HepG2 (cell line): ENCODE measurements around the gene PTX4. TPM values are rescaled to one million over a fixed set of nuclear protein-coding genes. Genes with fewer than 3 reads are reported as not detected.

ENCODE experiments used
- ATAC-seq: fragments of 200-7000 bp; cut with Tn5 transposase; 3 replicates; pipeline ENCODE4 v1.9.1; 2020; ENCODE audit warnings: mild to moderate bottlenecking, moderate library complexity
- BruUV-seq: library from RNA; stranded (reverse); fragments of 400-500 nt; replicated peaks from 2 replicates; lab custom pipeline; 2021; lab: Mats Ljungman, UMichigan
- CTCF ChIA-PET: fragments of 300-600 bp; formaldehyde crosslinking; extraction: SDS; loops from one replicate; lab custom pipeline; 2021; ENCODE audit warnings: low total read pairs, inconsistent platforms, low intra/inter-chr PET ratio; lab: Yijun Ruan, JAX
- POLR2A ChIA-PET: fragments of 350-600 bp; sonication (Branson Sonifier 250); formaldehyde crosslinking; loops from one replicate; lab custom pipeline; 2020; ENCODE audit warnings: antibody characterized with exemption, inconsistent platforms; lab: Yijun Ruan, JAX
- DNase-seq: peaks from one replicate; pipeline ENCODE4 v3.0.0-alpha.2; 2015; ENCODE audit warnings: low spot score
- FAIRE-seq: peaks from 3 replicates; lab custom pipeline; 2011; peaks lifted over from hg19 to GRCh38; lab: Jason Lieb, UNC
- H2AFZ ChIP-seq: one replicate; pipeline ENCODE4 v1.6.1; 2011; ENCODE audit warnings: low read length, inconsistent platforms
- H3K27ac ChIP-seq: fragments of 300-600 bp; 3 replicates; pipeline ENCODE4 v1.8.0; 2011; ENCODE audit warnings: mixed run types, mild to moderate bottlenecking, mixed read lengths, low read length, inconsistent platforms; ENCODE audit not compliant: insufficient read depth; ENCODE audit errors: extremely low read length
- H3K27me3 ChIP-seq, 2 experiments: fragments of 200-600 bp in 1 of 2; 2 replicates in 1 of 2; 3 replicates in 1 of 2; pipeline versions ENCODE4 v1.6.0 to v1.8.0; 2011; ENCODE audit warnings: low read length in 2 of 2, mild to moderate bottlenecking in 2 of 2, moderate library complexity in 2 of 2, inconsistent platforms in 1 of 2; ENCODE audit not compliant: insufficient read depth in 2 of 2, control insufficient read depth in 1 of 2
- H3K36me3 ChIP-seq, 2 experiments: fragments of 200-600 bp in 1 of 2; replicated peaks in 1 of 2; 2 replicates in 1 of 2; 3 replicates in 1 of 2; pipeline versions ENCODE4 v1.5.1 to v1.8.0; 2011; ENCODE audit warnings: low read length in 2 of 2, inconsistent platforms in 1 of 2; ENCODE audit not compliant: insufficient read depth in 2 of 2, control insufficient read depth in 1 of 2
- H3K4me1 ChIP-seq: 2 replicates; pipeline ENCODE4 v1.5.1; 2012; ENCODE audit warnings: low read length, inconsistent platforms; ENCODE audit not compliant: insufficient read depth
- H3K4me2 ChIP-seq: 2 replicates; pipeline ENCODE4 v1.6.0; 2011; ENCODE audit warnings: low read depth, low read length, inconsistent platforms
- H3K4me3 ChIP-seq, 3 experiments: fragments of 200-600 bp in 1 of 3; sonication (generic), shearing (Covaris generic) in 1 of 3; replicated peaks in 1 of 3; 2 replicates each; pipeline ENCODE4 v1.5.1; 2011 to 2016; ENCODE audit warnings: low read length in 3 of 3, inconsistent platforms in 2 of 3, low read depth in 2 of 3, mild to moderate bottlenecking in 2 of 3, control low read depth in 1 of 3, mixed read lengths in 1 of 3; ENCODE audit not compliant: insufficient read depth in 1 of 3
- H3K79me2 ChIP-seq: one replicate; pipeline ENCODE4 v1.6.1; 2011; ENCODE audit warnings: low read length, inconsistent platforms; ENCODE audit not compliant: insufficient read depth
- H3K9ac ChIP-seq: 2 replicates; pipeline ENCODE4 v1.6.0; 2011; ENCODE audit warnings: mild to moderate bottlenecking, low read depth, low read length, inconsistent platforms; ENCODE audit not compliant: insufficient read depth
- H3K9me3 ChIP-seq: 2 replicates; pipeline ENCODE4 v1.5.1; 2012; ENCODE audit warnings: mild to moderate bottlenecking, low read length
- H4K20me1 ChIP-seq: 2 replicates; pipeline ENCODE4 v1.6.0; 2011; ENCODE audit warnings: inconsistent platforms, mild to moderate bottlenecking, low read length, moderate library complexity; ENCODE audit not compliant: insufficient read depth
- HNF4A ChIP-seq: sonication (generic); formaldehyde crosslinking; IDR thresholded peaks from 2 replicates; pipeline ENCODE4 v1.4.0; 2020; ENCODE audit warnings: missing genetic modification reagents
- NFE2 ChIP-seq: sonication (generic); formaldehyde crosslinking; IDR thresholded peaks from 2 replicates; pipeline ENCODE4 v1.4.0; 2020; ENCODE audit warnings: missing genetic modification reagents
- NR2F6 ChIP-seq, 2 experiments: IDR thresholded peaks; 2 replicates each; pipeline ENCODE4 v1.6.1; 2016; ENCODE audit warnings: antibody characterized with exemption in 1 of 2, mild to moderate bottlenecking in 1 of 2
- POGZ ChIP-seq: sonication (generic); formaldehyde crosslinking; IDR thresholded peaks from 2 replicates; pipeline ENCODE4 v1.4.0; 2020; ENCODE audit warnings: mild to moderate bottlenecking, missing genetic modification reagents
- POLR2A ChIP-seq, 2 experiments: IDR thresholded peaks; 2 replicates each; pipeline ENCODE4 v1.6.1; 2011; ENCODE audit warnings: low read depth in 2 of 2, low read length in 2 of 2, mild to moderate bottlenecking in 1 of 2, moderate library complexity in 1 of 2; ENCODE audit not compliant: insufficient read depth in 1 of 2
- PRDM10 ChIP-seq: sonication (generic); formaldehyde crosslinking; IDR thresholded peaks from 2 replicates; pipeline ENCODE4 v1.4.0; 2020; ENCODE audit warnings: low read depth, missing genetic modification reagents
- ZNF460 ChIP-seq: sonication (generic); formaldehyde crosslinking; IDR thresholded peaks from 2 replicates; pipeline ENCODE4 v1.5.1; 2020; ENCODE audit warnings: missing genetic modification reagents, mild to moderate bottlenecking, borderline replicate concordance
- ZNF816 ChIP-seq: sonication (generic); formaldehyde crosslinking; IDR thresholded peaks from 2 replicates; pipeline ENCODE4 v1.8.0; 2022; ENCODE audit warnings: missing genetic modification reagents, mild to moderate bottlenecking, borderline replicate concordance
- WGBS: methylation state at CpG from one replicate; pipeline ENCODE4 v1.1.6; 2017; ENCODE audit warnings: low lambda C conversion rate; 5-methylcytosine and 5-hydroxymethylcytosine counted together
- in situ Hi-C: cut with HindIII; loops from 2 replicates; pipeline ENCODE4 v1.10.0; 2017; ENCODE audit warnings: low pct_unique_long_range_greater_than_20kb; ENCODE audit not compliant: extremely low pct_ligation_motif_present
- intact Hi-C: fragments of 100-400 bp; cut with micrococcal nuclease; formaldehyde crosslinking; loops from one replicate; pipeline ENCODE4 v1.10.0; 2022; ENCODE audit not compliant: unreplicated experiment
- polyA plus RNA-seq, 8 experiments: library from polyadenylated mRNA; depleted of rRNA in 3 of 8; stranded (reverse) in 7 of 8; unstranded in 1 of 8; fragments of >200 nt; fragmentation: Illumina TruSeq in 4 of 8; extraction: Trizol in 4 of 8; gene quantifications; 2 replicates each; pipeline versions ENCODE4 v1.2.1 to v1.2.3, GENCODE V29; 2011 to 2016; ENCODE audit warnings: low read depth in 4 of 8, missing spikeins in 1 of 8, mixed read lengths in 1 of 8; ENCODE audit not compliant: insufficient read depth in 1 of 8
- total RNA-seq, 5 experiments: library from RNA; depleted of rRNA; stranded (reverse); fragments of >200 nt; fragmentation: Illumina TruSeq; extraction: Trizol; gene quantifications; 2 replicates each; pipeline ENCODE4 v1.2.3, GENCODE V29; 2016; ENCODE audit warnings: low read depth in 1 of 5
- TF ChIP-seq, protein P1 (sequence below): sonication (generic); formaldehyde crosslinking; IDR thresholded peaks from 2 replicates; pipeline ENCODE4 v1.5.0; 2020; ENCODE audit warnings: mild to moderate bottlenecking, missing genetic modification reagents

PTX4 gene
- total and polyA plus RNA-seq, 2 of the 13 experiments (the other 11 are each of a cell fraction or from before 2014, with no cell fraction given) = 0.04 TPM; not detected in 1

DNA sequence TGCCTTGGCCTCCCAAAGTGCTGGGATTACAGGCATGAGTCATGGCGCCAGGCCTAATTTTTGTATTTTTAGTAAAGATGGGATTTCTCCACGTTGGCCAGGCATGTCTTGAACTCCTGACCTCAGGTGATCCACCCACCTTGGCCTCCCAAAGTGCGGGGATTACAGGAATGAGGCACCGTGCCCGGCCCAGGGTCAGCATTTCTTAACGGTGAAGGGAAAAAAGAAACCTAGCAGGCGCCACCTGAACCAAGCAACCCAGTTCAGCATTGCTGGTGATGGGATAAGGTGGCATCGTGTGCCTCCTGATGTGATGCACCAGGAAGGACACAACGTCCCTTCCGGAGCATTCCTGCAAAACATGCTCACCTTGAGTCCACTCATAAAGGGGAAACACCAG, 11.7 kb downstream of the PTX4 start:
- FAIRE-seq = no peak
- H3K4me2 ChIP-seq = no peak overlapping the region
- no peak overlapping the region for H3K9ac ChIP-seq
- POLR2A ChIA-PET = interaction anchor here (1.0 to 1.7 kb wide), 2 partner anchors 9 to 14 kb away, joined by 4 to 6 read pairs; no protein-coding TSS in a partner anchor
- peak in 1 of 2 experiments; percentile 35; a peak in 1 of 4 replicates for TF ChIP-seq POLR2A (IDR thresholded peaks at IDR 0.05; ENCODE audit: insufficient read depth in 1 of 2, low read depth in 2 of 2, low read length in 2 of 2)
- no peak for TF ChIP-seq ZNF816 (CRISPR knock-in tag)
- H3K36me3 ChIP-seq = no peaks in the 10 kb centered on the region
- H3K79me2 ChIP-seq = peaks cover 11% of the 10 kb centered on the region
- no peak overlapping the region for H3K27ac ChIP-seq
- WGBS = 58% methylated on average over 10 of the region's 10 CpGs
- ATAC-seq = no peak
- H3K27me3 ChIP-seq = peaks cover under 1 to 12% of the 10 kb centered on the region in 2 experiments; a peak in 2 of 5 replicates
- no peak overlapping the region for H3K4me3 ChIP-seq
- no TSS peak for BruUV-seq
- CTCF ChIA-PET = no interaction called here
- intact Hi-C loops (no loop called here), in situ Hi-C loops (no loop called here)
- DNase-seq = no peak
- no peaks in the 10 kb centered on the region for H3K9me3 ChIP-seq
- no peaks in the 10 kb centered on the region for H4K20me1 ChIP-seq
- peaks cover 32% of the 10 kb centered on the region for H3K4me1 ChIP-seq
- H2AFZ ChIP-seq = no peak overlapping the region

DNA sequence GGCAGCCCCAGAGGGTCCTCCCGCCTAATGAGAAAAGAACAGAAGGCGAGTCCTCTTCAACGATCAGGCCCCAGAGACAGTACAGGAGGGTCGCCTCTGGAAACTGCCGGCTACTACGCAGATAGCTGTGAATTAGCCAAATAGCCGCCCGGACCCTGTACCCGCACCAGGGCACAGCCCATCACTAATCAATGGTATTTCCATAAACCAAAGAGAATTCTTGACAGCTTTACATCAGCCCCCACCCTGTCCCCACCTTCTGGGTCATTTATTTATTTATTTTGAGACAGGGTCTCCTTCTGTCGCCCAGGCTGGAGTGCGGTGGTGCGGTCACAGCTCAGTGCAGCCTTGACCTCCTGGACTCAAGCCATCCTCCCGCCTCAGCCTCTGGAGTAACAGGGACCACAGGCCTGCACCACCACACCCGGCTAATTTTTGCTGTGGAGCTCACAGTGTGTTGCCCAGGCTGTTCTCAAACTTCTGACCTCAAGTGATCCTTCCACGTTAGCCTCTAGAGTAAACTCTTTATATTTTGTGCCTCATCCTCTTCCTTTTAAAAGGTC, 13.1 kb downstream of the PTX4 start:
- Histone ChIP-seq H3K9ac (peak overlapping the region; percentile 90), H3K79me2 (peaks cover 22% of the 10 kb centered on the region), H3K4me3 (peak overlapping the region; percentile 59 to 80 (median 73)), H3K4me1 (peaks cover 46% of the 10 kb centered on the region), H3K9me3 (no peaks in the 10 kb centered on the region), H3K27ac (peak overlapping the region; percentile 83), H3K4me2 (peak overlapping the region; percentile 95), H3K36me3 (no peaks in the 10 kb centered on the region), H3K27me3 (peaks cover 0 to 2% of the 10 kb centered on the region in 2 experiments; a peak in 1 of 5 replicates), H4K20me1 (no peaks in the 10 kb centered on the region), H2AFZ (no peak overlapping the region)
- in situ Hi-C loops (no loop called here), intact Hi-C loops (loop anchor here (2.0 kb wide), 1 partner anchor 45 kb away; the partner anchor contains the start of gene PERCC1)
- WGBS = 50% methylated on average over 15 of the region's 15 CpGs
- peak; percentile 36 for FAIRE-seq
- CTCF ChIA-PET = no interaction called here
- BruUV-seq = TSS peak; percentile 89
- no peak for TF ChIP-seq NR2F6 (IDR thresholded peaks at IDR 0.05)
- peak; percentile 41; the same call in 1 of the 2 replicates for TF ChIP-seq NR2F6 (CRISPR knock-in tag; IDR thresholded peaks at IDR 0.05)
- peak; percentile 41; the same call in 1 of the 2 replicates for TF ChIP-seq HNF4A (CRISPR knock-in tag)
- 0 out of 2 replicates have a peak, but pooled peaks have one; percentile 5 for TF ChIP-seq PRDM10 (CRISPR knock-in tag)
- no peak for TF ChIP-seq POGZ
- TF ChIP-seq, protein P1, sequence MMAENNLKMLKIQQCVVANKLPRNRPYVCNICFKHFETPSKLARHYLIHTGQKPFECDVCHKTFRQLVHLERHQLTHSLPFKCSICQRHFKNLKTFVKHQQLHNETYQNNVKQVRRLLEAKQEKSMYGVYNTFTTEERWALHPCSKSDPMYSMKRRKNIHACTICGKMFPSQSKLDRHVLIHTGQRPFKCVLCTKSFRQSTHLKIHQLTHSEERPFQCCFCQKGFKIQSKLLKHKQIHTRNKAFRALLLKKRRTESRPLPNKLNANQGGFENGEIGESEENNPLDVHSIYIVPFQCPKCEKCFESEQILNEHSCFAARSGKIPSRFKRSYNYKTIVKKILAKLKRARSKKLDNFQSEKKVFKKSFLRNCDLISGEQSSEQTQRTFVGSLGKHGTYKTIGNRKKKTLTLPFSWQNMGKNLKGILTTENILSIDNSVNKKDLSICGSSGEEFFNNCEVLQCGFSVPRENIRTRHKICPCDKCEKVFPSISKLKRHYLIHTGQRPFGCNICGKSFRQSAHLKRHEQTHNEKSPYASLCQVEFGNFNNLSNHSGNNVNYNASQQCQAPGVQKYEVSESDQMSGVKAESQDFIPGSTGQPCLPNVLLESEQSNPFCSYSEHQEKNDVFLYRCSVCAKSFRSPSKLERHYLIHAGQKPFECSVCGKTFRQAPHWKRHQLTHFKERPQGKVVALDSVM (CRISPR knock-in tag) = peak; percentile 79
- TF ChIP-seq NFE2 (CRISPR knock-in tag) = no peak
- TF ChIP-seq ZNF460 (CRISPR knock-in tag) = peak; percentile 74
- POLR2A ChIA-PET = interaction anchor here (1.0 to 1.7 kb wide), 4 partner anchors 16 to 47 kb away, joined by 3 to 6 read pairs (median 4); partner anchors contain the start of gene TELO2
- peak; percentile 42 for ATAC-seq
- DNase-seq = no peak
